PC-3 (cell line): ENCODE results near the gene MYO10. TPM values are rescaled to one million over a fixed set of nuclear protein-coding genes. Genes with fewer than 3 reads are reported as not detected.

Experiments used
- ATAC-seq: fragments of 200-7000 bp; cut with Tn5 transposase; 2 replicates; pipeline ENCODE4 v1.9.1; 2020; ENCODE audit warnings: mild to moderate bottlenecking, moderate library complexity
- BruUV-seq: library from RNA; stranded (reverse); fragments of 400-500 nt; replicated peaks from 2 replicates; lab custom pipeline; 2021; lab: Mats Ljungman, UMichigan
- CTCF ChIA-PET: fragments of 300-600 bp; sonication (Branson Sonifier 250); formaldehyde crosslinking; loops from one replicate; lab custom pipeline; 2022; ENCODE audit warnings: antibody characterized with exemption; lab: Charles Lee
- POLR2A ChIA-PET: fragments of 300-600 bp; sonication (Branson Sonifier 250); formaldehyde crosslinking; loops from one replicate; lab custom pipeline; 2022; ENCODE audit warnings: antibody characterized with exemption; ENCODE audit not compliant: unreplicated experiment; lab: Charles Lee
- DNase-seq: peaks from one replicate; pipeline ENCODE4 v3.0.0-alpha.2; 2015
- H2AFZ ChIP-seq: fragments of 300-600 bp; sonication (generic); 2 replicates; pipeline ENCODE4 v1.6.0; 2016; ENCODE audit warnings: antibody characterized with exemption, low read length
- H3F3A ChIP-seq: fragments of 300-600 bp; sonication (generic); one replicate; pipeline ENCODE4 v1.6.0; 2017; ENCODE audit warnings: antibody characterized with exemption, low read length, control low read depth, mild to moderate bottlenecking; ENCODE audit not compliant: unreplicated experiment
- H3K27ac ChIP-seq: fragments of 300-600 bp; sonication (generic); 2 replicates; pipeline ENCODE4 v1.5.1; 2016; ENCODE audit warnings: mild to moderate bottlenecking, low read length
- H3K27me3 ChIP-seq: fragments of 300-600 bp; sonication (generic); 2 replicates; pipeline ENCODE4 v1.6.1; 2016; ENCODE audit warnings: low read length, mixed read lengths
- H3K36me3 ChIP-seq: fragments of 300-600 bp; sonication (generic); 2 replicates; pipeline ENCODE4 v1.6.1; 2016; ENCODE audit warnings: low read depth, mixed run types, low read length, mixed read lengths
- H3K4me1 ChIP-seq: fragments of 300-600 bp; sonication (generic); 2 replicates; pipeline ENCODE4 v1.5.1; 2016; ENCODE audit warnings: low read length; ENCODE audit not compliant: insufficient read depth
- H3K4me2 ChIP-seq: fragments of 300-600 bp; sonication (generic); 2 replicates; pipeline ENCODE4 v1.6.0; 2016; ENCODE audit warnings: low read length
- H3K4me3 ChIP-seq: fragments of 300-600 bp; sonication (generic); 2 replicates; pipeline ENCODE4 v1.5.1; 2016; ENCODE audit warnings: mild to moderate bottlenecking, low read length, mixed read lengths
- H3K79me2 ChIP-seq: fragments of 300-600 bp; sonication (generic); 2 replicates; pipeline ENCODE4 v1.6.1; 2017; ENCODE audit warnings: low read length, mixed read lengths
- H3K9ac ChIP-seq: fragments of 300-600 bp; sonication (generic); 2 replicates; pipeline ENCODE4 v1.6.0; 2016; ENCODE audit warnings: mild to moderate bottlenecking, low read length
- H3K9me2 ChIP-seq: fragments of 300-600 bp; sonication (generic); replicated peaks from 2 replicates; pipeline ENCODE4 v1.6.1; 2016; ENCODE audit warnings: mixed run types, low read length, mixed read lengths
- H3K9me3 ChIP-seq: fragments of 300-600 bp; sonication (generic); 2 replicates; pipeline ENCODE4 v1.6.1; 2016; ENCODE audit warnings: low read length, mixed read lengths
- H4K20me1 ChIP-seq: fragments of 300-600 bp; sonication (generic); 2 replicates; pipeline ENCODE4 v1.6.1; 2016; ENCODE audit warnings: low read length, mixed read lengths
- CTCF ChIP-seq: fragments of 300-600 bp; sonication (generic); conservative IDR thresholded peaks from 2 replicates; pipeline ENCODE4 v1.5.1; 2017; ENCODE audit warnings: antibody characterized with exemption, low read depth, mild to moderate bottlenecking, low read length
- EZH2 ChIP-seq: fragments of 300-600 bp; sonication (generic); IDR thresholded peaks from one replicate; pipeline ENCODE4 v1.6.1; 2017; ENCODE audit warnings: antibody characterized with exemption, mild to moderate bottlenecking, low read length; ENCODE audit not compliant: unreplicated experiment
- EZH2phosphoT487 ChIP-seq: fragments of 300-600 bp; sonication (generic); IDR thresholded peaks from 2 replicates; pipeline ENCODE4 v1.6.1; 2018; ENCODE audit warnings: mild to moderate bottlenecking, antibody characterized with exemption, low read length, borderline replicate concordance
- intact Hi-C: fragments of 100-400 bp; cut with micrococcal nuclease; formaldehyde crosslinking; loops from 2 replicates; pipeline ENCODE4 v1.9.0; 2023
- total RNA-seq: library from RNA; depleted of rRNA; stranded (reverse); fragments of >200 nt; gene quantifications from 2 replicates; pipeline ENCODE4 v1.2.3, GENCODE V29; 2014

The MYO10 gene
- total RNA-seq, 1 experiment from 2014 or later = 52.3 TPM

GRCh38 chr5:16974981-16975380 lies 38.9 kb upstream of the MYO10 start:
- no peak for ATAC-seq
- no TSS peak for BruUV-seq

GRCh38 chr5:16970826-16971225 lies 34.7 kb upstream of the MYO10 start:
- no peak overlapping the region for H3K4me2 ChIP-seq
- H3K27me3 ChIP-seq = no peaks in the 10 kb centered on the region
- H3K9ac ChIP-seq = no peak overlapping the region
- no peaks in the 10 kb centered on the region for H3K79me2 ChIP-seq
- TF ChIP-seq EZH2phosphoT487 = no peak
- TF ChIP-seq CTCF = no peak
- no peak for TF ChIP-seq EZH2
- peak overlapping the region; percentile 14; the same call in 1 of the 2 replicates for H2AFZ ChIP-seq
- DNase-seq (peak; percentile 48), ATAC-seq (no peak)
- H3K9me3 ChIP-seq = no peaks in the 10 kb centered on the region
- H3F3A ChIP-seq = no peaks in the 10 kb centered on the region
- H4K20me1 ChIP-seq = no peaks in the 10 kb centered on the region
- H3K9me2 ChIP-seq = no peaks in the 10 kb centered on the region
- ChIA-PET CTCF (interaction anchor here (1.2 kb wide), 1 partner anchor 162 kb away, joined by 3 read pairs; no protein-coding TSS in a partner anchor), POLR2A (no interaction called here)
- no TSS peak for BruUV-seq
- H3K36me3 ChIP-seq = no peaks in the 10 kb centered on the region
- no peaks in the 10 kb centered on the region for H3K4me1 ChIP-seq
- no peak overlapping the region for H3K27ac ChIP-seq
- no peak overlapping the region for H3K4me3 ChIP-seq
- intact Hi-C loops = no loop called here

More at GRCh38 chr5:16974981-16975380, 38.9 kb upstream of the MYO10 start:
- no peak overlapping the region for H3K4me2 ChIP-seq
- H3K9me3 ChIP-seq = no peaks in the 10 kb centered on the region
- H3K36me3 ChIP-seq = no peaks in the 10 kb centered on the region
- H4K20me1 ChIP-seq = no peaks in the 10 kb centered on the region
- no peaks in the 10 kb centered on the region for H3K4me1 ChIP-seq
- H3K4me3 ChIP-seq = no peak overlapping the region
- intact Hi-C loops = no loop called here
- no peak overlapping the region for H3K27ac ChIP-seq
- no peak for DNase-seq
- no peaks in the 10 kb centered on the region for H3K9me2 ChIP-seq
- CTCF ChIA-PET = no interaction called here
- H3F3A ChIP-seq = no peaks in the 10 kb centered on the region
- H3K27me3 ChIP-seq = no peaks in the 10 kb centered on the region
- H3K79me2 ChIP-seq = no peaks in the 10 kb centered on the region
- H2AFZ ChIP-seq = no peak overlapping the region
- no peak overlapping the region for H3K9ac ChIP-seq
- POLR2A ChIA-PET = interaction anchor here (0.6 kb wide), 1 partner anchor 21 kb away, joined by 5 read pairs; no protein-coding TSS in a partner anchor
- no peak for TF ChIP-seq CTCF

GRCh38 chr5:16970260-16970659 lies 34.2 kb upstream of the MYO10 start:
- no peaks in the 10 kb centered on the region for H3K4me1 ChIP-seq
- no peaks in the 10 kb centered on the region for H3K27me3 ChIP-seq
- no peak overlapping the region for H3K4me2 ChIP-seq
- no peaks in the 10 kb centered on the region for H4K20me1 ChIP-seq
- no peaks in the 10 kb centered on the region for H3K9me2 ChIP-seq
- POLR2A ChIA-PET = no interaction called here
- H3K27ac ChIP-seq = no peak overlapping the region
- H3K9ac ChIP-seq = no peak overlapping the region
- no peak for DNase-seq
- no TSS peak for BruUV-seq
- no peaks in the 10 kb centered on the region for H3K36me3 ChIP-seq
- CTCF ChIA-PET = interaction anchor here (1.2 kb wide), 1 partner anchor 163 kb away, joined by 3 read pairs; no protein-coding TSS in a partner anchor
- H3K9me3 ChIP-seq = no peaks in the 10 kb centered on the region
- intact Hi-C loops = no loop called here
- no peak overlapping the region for H2AFZ ChIP-seq
- H3K4me3 ChIP-seq = no peak overlapping the region
- H3F3A ChIP-seq = no peaks in the 10 kb centered on the region
- ATAC-seq = no peak
- no peaks in the 10 kb centered on the region for H3K79me2 ChIP-seq
- TF ChIP-seq CTCF = no peak
- TF ChIP-seq EZH2phosphoT487 = no peak
- TF ChIP-seq EZH2 = no peak
